ENCODE data around the gene ADGRV1.

Gene ADGRV1

DNA sequence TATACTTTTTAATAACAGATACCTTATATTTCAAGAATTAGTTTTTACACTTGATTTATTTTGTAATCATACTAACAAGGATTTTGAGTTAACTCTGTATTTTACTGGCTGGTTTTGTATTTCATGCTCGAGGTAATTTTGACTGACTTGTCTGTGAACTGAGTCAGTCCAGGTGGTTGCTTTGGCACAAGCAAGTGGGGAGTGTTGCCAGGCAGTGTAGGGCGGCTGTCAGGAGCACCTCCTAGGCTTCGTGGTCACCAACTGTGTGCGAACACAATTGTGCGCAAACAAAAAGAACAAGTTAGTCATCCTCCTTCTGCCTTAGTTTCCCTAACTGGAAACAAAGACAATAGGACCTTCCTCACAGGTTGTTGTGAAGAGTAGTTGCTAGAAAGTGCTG lies 286.3 kb downstream of the ADGRV1 start (continued):
- TF ChIP-seq ZNF37A (tag by site-specific recombination; IDR thresholded peaks at IDR 0.05), result no peak

DNA sequence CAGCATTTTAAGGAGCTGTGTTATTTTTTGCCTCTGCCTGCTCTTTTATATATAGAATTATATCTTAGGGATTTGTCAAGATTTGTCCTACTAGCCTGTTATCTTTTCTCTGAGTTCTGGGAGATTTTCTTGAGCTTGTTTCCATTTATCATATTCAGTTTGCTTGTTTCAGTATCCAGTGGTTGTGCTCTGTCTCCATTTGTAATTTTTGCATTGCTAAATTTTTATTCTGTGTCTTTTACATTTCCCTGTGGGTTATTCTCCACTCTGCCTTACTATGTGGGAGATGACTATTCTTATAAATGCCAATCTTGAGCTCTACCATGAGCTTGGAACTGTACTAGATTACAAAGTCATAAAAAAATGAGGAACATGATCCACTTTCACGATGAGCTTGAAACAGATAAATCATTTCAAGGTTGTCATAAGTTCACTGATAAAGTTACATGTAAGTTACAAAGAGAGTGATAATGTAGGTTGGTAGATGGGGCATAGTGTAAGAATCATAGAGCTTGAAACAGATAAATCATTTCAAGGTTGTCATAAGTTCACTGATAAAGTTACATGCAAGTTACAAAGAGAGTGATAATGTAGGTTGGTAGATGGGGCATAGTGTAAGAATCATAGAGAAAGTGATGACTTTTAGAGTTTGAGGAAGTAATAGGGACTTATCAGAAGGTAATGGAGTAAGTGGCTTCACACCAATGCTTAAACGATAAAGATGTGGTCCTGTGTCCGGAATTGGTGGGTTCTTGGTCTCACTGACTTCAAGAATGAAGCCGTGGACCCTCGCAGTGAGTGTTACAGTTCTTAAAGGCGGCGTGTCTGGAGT lies 287.3 kb downstream of the ADGRV1 start:
- Histone ChIP-seq H3K27ac (ENCODE audit: extremely low read depth, low read depth, low read length) (no peak overlapping the region), H3K9me3 (ENCODE audit: control insufficient read depth, insufficient read depth, low read depth, low read length) (no peaks in the 10 kb centered on the region), H3K4me3 (ENCODE audit: low read depth, low read length) (no peak overlapping the region), H3K36me3 (ENCODE audit: control insufficient read depth in 2 of 2, insufficient read depth in 1 of 2, low read length in 2 of 2) (peaks cover 0 to 3% of the 10 kb centered on the region in 2 experiments; a peak in 2 of 3 replicates), H3K4me1 (ENCODE audit: control insufficient read depth, insufficient read depth, low read length) (no peaks in the 10 kb centered on the region)
- TF ChIP-seq BCL11A (tag by site-specific recombination; IDR thresholded peaks at IDR 0.05; ENCODE audit: low read depth), result no peak
- TF ChIP-seq, protein P1, sequence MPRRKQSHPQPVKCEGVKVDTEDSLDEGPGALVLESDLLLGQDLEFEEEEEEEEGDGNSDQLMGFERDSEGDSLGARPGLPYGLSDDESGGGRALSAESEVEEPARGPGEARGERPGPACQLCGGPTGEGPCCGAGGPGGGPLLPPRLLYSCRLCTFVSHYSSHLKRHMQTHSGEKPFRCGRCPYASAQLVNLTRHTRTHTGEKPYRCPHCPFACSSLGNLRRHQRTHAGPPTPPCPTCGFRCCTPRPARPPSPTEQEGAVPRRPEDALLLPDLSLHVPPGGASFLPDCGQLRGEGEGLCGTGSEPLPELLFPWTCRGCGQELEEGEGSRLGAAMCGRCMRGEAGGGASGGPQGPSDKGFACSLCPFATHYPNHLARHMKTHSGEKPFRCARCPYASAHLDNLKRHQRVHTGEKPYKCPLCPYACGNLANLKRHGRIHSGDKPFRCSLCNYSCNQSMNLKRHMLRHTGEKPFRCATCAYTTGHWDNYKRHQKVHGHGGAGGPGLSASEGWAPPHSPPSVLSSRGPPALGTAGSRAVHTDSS (tag by site-specific recombination; IDR thresholded peaks at IDR 0.05), result no peak
- TF ChIP-seq ZNF394 (tag by site-specific recombination; IDR thresholded peaks at IDR 0.05; ENCODE audit: borderline replicate concordance), result no peak
- TF ChIP-seq, protein P2, sequence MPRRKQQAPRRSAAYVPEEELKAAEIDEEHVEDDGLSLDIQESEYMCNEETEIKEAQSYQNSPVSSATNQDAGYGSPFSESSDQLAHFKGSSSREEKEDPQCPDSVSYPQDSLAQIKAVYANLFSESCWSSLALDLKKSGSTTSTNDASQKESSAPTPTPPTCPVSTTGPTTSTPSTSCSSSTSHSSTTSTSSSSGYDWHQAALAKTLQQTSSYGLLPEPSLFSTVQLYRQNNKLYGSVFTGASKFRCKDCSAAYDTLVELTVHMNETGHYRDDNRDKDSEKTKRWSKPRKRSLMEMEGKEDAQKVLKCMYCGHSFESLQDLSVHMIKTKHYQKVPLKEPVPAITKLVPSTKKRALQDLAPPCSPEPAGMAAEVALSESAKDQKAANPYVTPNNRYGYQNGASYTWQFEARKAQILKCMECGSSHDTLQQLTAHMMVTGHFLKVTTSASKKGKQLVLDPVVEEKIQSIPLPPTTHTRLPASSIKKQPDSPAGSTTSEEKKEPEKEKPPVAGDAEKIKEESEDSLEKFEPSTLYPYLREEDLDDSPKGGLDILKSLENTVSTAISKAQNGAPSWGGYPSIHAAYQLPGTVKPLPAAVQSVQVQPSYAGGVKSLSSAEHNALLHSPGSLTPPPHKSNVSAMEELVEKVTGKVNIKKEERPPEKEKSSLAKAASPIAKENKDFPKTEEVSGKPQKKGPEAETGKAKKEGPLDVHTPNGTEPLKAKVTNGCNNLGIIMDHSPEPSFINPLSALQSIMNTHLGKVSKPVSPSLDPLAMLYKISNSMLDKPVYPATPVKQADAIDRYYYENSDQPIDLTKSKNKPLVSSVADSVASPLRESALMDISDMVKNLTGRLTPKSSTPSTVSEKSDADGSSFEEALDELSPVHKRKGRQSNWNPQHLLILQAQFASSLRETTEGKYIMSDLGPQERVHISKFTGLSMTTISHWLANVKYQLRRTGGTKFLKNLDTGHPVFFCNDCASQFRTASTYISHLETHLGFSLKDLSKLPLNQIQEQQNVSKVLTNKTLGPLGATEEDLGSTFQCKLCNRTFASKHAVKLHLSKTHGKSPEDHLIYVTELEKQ (tag by site-specific recombination; IDR thresholded peaks at IDR 0.05; ENCODE audit: borderline replicate concordance), result no peak
- TF ChIP-seq, protein P3, sequence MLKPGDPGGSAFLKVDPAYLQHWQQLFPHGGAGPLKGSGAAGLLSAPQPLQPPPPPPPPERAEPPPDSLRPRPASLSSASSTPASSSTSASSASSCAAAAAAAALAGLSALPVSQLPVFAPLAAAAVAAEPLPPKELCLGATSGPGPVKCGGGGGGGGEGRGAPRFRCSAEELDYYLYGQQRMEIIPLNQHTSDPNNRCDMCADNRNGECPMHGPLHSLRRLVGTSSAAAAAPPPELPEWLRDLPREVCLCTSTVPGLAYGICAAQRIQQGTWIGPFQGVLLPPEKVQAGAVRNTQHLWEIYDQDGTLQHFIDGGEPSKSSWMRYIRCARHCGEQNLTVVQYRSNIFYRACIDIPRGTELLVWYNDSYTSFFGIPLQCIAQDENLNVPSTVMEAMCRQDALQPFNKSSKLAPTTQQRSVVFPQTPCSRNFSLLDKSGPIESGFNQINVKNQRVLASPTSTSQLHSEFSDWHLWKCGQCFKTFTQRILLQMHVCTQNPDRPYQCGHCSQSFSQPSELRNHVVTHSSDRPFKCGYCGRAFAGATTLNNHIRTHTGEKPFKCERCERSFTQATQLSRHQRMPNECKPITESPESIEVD (tag by site-specific recombination; IDR thresholded peaks at IDR 0.05), result no peak
- no peak for TF ChIP-seq ZBTB7A (tag by site-specific recombination; IDR thresholded peaks at IDR 0.05; ENCODE audit: low read depth)
- TF ChIP-seq ZNF768 (tag by site-specific recombination; IDR thresholded peaks at IDR 0.05), result no peak
- no peak for TF ChIP-seq HOXA7 (CRISPR knock-in tag; IDR thresholded peaks at IDR 0.05; ENCODE audit: borderline replicate concordance)
- no peak for TF ChIP-seq HOXD13 (CRISPR knock-in tag; IDR thresholded peaks at IDR 0.05; ENCODE audit: borderline replicate concordance)
- no peak for TF ChIP-seq HOXC10 (CRISPR knock-in tag; IDR thresholded peaks at IDR 0.05)
- TF ChIP-seq ZNF558 (tag by site-specific recombination; IDR thresholded peaks at IDR 0.05), result no peak
- TF ChIP-seq ZNF138 (tag by site-specific recombination; IDR thresholded peaks at IDR 0.05; ENCODE audit: borderline replicate concordance), result no peak
- TF ChIP-seq, protein P4, sequence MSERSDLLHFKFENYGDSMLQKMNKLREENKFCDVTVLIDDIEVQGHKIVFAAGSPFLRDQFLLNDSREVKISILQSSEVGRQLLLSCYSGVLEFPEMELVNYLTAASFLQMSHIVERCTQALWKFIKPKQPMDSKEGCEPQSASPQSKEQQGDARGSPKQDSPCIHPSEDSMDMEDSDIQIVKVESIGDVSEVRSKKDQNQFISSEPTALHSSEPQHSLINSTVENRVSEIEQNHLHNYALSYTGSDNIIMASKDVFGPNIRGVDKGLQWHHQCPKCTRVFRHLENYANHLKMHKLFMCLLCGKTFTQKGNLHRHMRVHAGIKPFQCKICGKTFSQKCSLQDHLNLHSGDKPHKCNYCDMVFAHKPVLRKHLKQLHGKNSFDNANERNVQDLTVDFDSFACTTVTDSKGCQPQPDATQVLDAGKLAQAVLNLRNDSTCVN (tag by site-specific recombination; optimal IDR thresholded peaks at IDR 0.05), result no peak
- TF ChIP-seq, protein P5, sequence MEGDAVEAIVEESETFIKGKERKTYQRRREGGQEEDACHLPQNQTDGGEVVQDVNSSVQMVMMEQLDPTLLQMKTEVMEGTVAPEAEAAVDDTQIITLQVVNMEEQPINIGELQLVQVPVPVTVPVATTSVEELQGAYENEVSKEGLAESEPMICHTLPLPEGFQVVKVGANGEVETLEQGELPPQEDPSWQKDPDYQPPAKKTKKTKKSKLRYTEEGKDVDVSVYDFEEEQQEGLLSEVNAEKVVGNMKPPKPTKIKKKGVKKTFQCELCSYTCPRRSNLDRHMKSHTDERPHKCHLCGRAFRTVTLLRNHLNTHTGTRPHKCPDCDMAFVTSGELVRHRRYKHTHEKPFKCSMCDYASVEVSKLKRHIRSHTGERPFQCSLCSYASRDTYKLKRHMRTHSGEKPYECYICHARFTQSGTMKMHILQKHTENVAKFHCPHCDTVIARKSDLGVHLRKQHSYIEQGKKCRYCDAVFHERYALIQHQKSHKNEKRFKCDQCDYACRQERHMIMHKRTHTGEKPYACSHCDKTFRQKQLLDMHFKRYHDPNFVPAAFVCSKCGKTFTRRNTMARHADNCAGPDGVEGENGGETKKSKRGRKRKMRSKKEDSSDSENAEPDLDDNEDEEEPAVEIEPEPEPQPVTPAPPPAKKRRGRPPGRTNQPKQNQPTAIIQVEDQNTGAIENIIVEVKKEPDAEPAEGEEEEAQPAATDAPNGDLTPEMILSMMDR (tag by site-specific recombination; IDR thresholded peaks at IDR 0.05), result no peak
- no peak for TF ChIP-seq ZFHX2 (tag by site-specific recombination; conservative IDR thresholded peaks at IDR 0.05)
- TF ChIP-seq, protein P6, sequence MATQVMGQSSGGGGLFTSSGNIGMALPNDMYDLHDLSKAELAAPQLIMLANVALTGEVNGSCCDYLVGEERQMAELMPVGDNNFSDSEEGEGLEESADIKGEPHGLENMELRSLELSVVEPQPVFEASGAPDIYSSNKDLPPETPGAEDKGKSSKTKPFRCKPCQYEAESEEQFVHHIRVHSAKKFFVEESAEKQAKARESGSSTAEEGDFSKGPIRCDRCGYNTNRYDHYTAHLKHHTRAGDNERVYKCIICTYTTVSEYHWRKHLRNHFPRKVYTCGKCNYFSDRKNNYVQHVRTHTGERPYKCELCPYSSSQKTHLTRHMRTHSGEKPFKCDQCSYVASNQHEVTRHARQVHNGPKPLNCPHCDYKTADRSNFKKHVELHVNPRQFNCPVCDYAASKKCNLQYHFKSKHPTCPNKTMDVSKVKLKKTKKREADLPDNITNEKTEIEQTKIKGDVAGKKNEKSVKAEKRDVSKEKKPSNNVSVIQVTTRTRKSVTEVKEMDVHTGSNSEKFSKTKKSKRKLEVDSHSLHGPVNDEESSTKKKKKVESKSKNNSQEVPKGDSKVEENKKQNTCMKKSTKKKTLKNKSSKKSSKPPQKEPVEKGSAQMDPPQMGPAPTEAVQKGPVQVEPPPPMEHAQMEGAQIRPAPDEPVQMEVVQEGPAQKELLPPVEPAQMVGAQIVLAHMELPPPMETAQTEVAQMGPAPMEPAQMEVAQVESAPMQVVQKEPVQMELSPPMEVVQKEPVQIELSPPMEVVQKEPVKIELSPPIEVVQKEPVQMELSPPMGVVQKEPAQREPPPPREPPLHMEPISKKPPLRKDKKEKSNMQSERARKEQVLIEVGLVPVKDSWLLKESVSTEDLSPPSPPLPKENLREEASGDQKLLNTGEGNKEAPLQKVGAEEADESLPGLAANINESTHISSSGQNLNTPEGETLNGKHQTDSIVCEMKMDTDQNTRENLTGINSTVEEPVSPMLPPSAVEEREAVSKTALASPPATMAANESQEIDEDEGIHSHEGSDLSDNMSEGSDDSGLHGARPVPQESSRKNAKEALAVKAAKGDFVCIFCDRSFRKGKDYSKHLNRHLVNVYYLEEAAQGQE (tag by site-specific recombination; IDR thresholded peaks at IDR 0.05), result no peak
- TF ChIP-seq SETDB1 (IDR thresholded peaks at IDR 0.05; ENCODE audit: insufficient read length, low read length), result no peak
- no peak for TF ChIP-seq ZNF223 (tag by site-specific recombination; IDR thresholded peaks at IDR 0.05)
- no peak for TF ChIP-seq ZNF624 (tag by site-specific recombination; IDR thresholded peaks at IDR 0.05)
- TF ChIP-seq ZNF354C (tag by site-specific recombination; IDR thresholded peaks at IDR 0.05; ENCODE audit: borderline replicate concordance, low read depth), result no peak
- POLR2A ChIA-PET, result no interaction called here
- CTCF ChIA-PET, result interaction anchor here (1.1 kb wide), 1 partner anchor 9 kb away, joined by 4 read pairs; no protein-coding TSS in a partner anchor
